ENCODE data around the gene PTCH1. TPM values are rescaled to one million over a fixed set of nuclear protein-coding genes. Genes with fewer than 3 reads are reported as not detected.

PTCH1 gene
- total RNA-seq, 1 donor from 2014 or later, result 104 TPM

GRCh38 chr9:95459851-95460517 lies 56.8 kb downstream of the PTCH1 start:
- TF ChIP-seq CTCF (IDR thresholded peaks at IDR 0.05; ENCODE audit: partially characterized antibody, unreplicated experiment), result no peak
- Mint-ChIP-seq H3K9me3 (ENCODE audit: unreplicated experiment) (peaks cover 17% of the 10 kb centered on the region), H3K4me3 (ENCODE audit: unreplicated experiment) (peak overlapping the region; percentile 48), H3K36me3 (ENCODE audit: unreplicated experiment) (peaks cover 14% of the 10 kb centered on the region), H3K27me3 (ENCODE audit: unreplicated experiment) (peaks cover 16% of the 10 kb centered on the region), H3K4me1 (ENCODE audit: low read depth, unreplicated experiment) (peaks cover 58% of the 10 kb centered on the region), H3K27ac (ENCODE audit: unreplicated experiment) (peak overlapping the region; percentile 59)
- DNase-seq, result no peak

DNA sequence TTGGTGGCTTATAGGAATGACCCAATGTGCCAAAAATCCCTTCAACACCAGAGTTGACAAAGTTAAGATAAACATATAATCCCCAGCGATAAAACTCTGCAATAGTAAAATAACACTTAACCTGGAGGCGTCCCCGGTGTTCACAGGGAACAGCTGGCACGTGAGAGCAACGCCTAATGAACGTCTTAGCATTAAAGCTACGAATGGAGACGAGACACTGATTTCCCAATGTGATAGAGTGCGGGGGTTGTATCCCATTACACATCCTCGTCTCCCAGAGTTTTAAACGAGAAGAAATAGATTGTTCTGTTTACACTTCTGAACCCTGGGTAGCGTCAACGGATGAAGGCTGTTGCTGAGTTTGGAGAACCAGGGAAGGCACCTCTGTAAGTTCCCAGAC lies 57.6 kb downstream of the PTCH1 start:
- TF ChIP-seq CTCF (IDR thresholded peaks at IDR 0.05; ENCODE audit: partially characterized antibody, unreplicated experiment), result no peak
- peaks cover 17% of the 10 kb centered on the region for H3K9me3 Mint-ChIP-seq (ENCODE audit: unreplicated experiment)
- peaks cover 16% of the 10 kb centered on the region for H3K27me3 Mint-ChIP-seq (ENCODE audit: unreplicated experiment)
- H3K4me3 Mint-ChIP-seq (ENCODE audit: unreplicated experiment), result peak overlapping the region; percentile 48
- H3K36me3 Mint-ChIP-seq (ENCODE audit: unreplicated experiment), result peaks cover 14% of the 10 kb centered on the region
- peak overlapping the region; percentile 25 for H3K27ac Mint-ChIP-seq (ENCODE audit: unreplicated experiment)
- no peak for DNase-seq
- H3K4me1 Mint-ChIP-seq (ENCODE audit: low read depth, unreplicated experiment), result peaks cover 51% of the 10 kb centered on the region

GRCh38 chr9:95458666-95459065 lies 58.1 kb downstream of the PTCH1 start:
- Mint-ChIP-seq H3K27me3 (ENCODE audit: unreplicated experiment) (peaks cover 16% of the 10 kb centered on the region), H3K9me3 (ENCODE audit: unreplicated experiment) (peaks cover 14% of the 10 kb centered on the region), H3K4me1 (ENCODE audit: low read depth, unreplicated experiment) (peaks cover 46% of the 10 kb centered on the region), H3K27ac (ENCODE audit: unreplicated experiment) (peak overlapping the region; percentile 23), H3K36me3 (ENCODE audit: unreplicated experiment) (peaks cover 14% of the 10 kb centered on the region), H3K4me3 (ENCODE audit: unreplicated experiment) (no peak overlapping the region)
- no peak for TF ChIP-seq CTCF (IDR thresholded peaks at IDR 0.05; ENCODE audit: partially characterized antibody, unreplicated experiment)
- no peak for DNase-seq

- no peak for TF ChIP-seq CTCF (IDR thresholded peaks at IDR 0.05; ENCODE audit: partially characterized antibody, unreplicated experiment)
- H3K27me3 Mint-ChIP-seq (ENCODE audit: unreplicated experiment), result peaks cover 14% of the 10 kb centered on the region
- peaks cover 39% of the 10 kb centered on the region for H3K4me1 Mint-ChIP-seq (ENCODE audit: low read depth, unreplicated experiment)
- H3K27ac Mint-ChIP-seq (ENCODE audit: unreplicated experiment), result no peak overlapping the region
- peaks cover 14% of the 10 kb centered on the region for H3K36me3 Mint-ChIP-seq (ENCODE audit: unreplicated experiment)
- H3K9me3 Mint-ChIP-seq (ENCODE audit: unreplicated experiment), result peaks cover 16% of the 10 kb centered on the region
- no peak for DNase-seq
- no peak overlapping the region for H3K4me3 Mint-ChIP-seq (ENCODE audit: unreplicated experiment)
Measured at GRCh38 chr9:95457769-95458168, 59.0 kb downstream of the PTCH1 start.

DNA sequence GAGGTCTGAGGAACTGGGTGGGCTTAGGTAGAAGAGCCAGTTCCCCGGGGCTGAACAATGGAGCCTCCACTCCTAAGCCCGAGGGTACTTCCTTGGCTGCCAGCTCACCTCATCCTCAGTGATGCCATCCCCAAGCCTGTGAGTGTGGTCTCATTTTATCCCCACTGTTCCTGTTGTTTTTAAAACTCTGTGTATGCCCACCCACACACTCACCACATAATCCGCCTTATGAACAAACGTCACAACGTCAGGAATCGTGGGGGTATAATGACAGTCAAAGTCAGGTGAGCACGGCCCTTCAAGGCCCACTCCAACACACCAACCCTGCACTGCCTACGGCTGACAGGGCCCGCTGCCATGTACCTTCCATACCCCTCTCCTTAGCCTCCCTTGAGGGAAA lies 61.1 kb downstream of the PTCH1 start:
- Mint-ChIP-seq H3K27me3 (ENCODE audit: unreplicated experiment) (peaks cover 7% of the 10 kb centered on the region), H3K9me3 (ENCODE audit: unreplicated experiment) (peaks cover 7% of the 10 kb centered on the region), H3K27ac (ENCODE audit: unreplicated experiment) (no peak overlapping the region), H3K4me3 (ENCODE audit: unreplicated experiment) (no peak overlapping the region), H3K4me1 (ENCODE audit: low read depth, unreplicated experiment) (peaks cover 20% of the 10 kb centered on the region), H3K36me3 (ENCODE audit: unreplicated experiment) (peaks cover 14% of the 10 kb centered on the region)
- no peak for DNase-seq
- TF ChIP-seq CTCF (IDR thresholded peaks at IDR 0.05; ENCODE audit: partially characterized antibody, unreplicated experiment), result no peak
